ENCODE measurements around the gene PRR23E. TPM values are rescaled to one million over a fixed set of nuclear protein-coding genes. Genes with fewer than 3 reads are reported as not detected.

PRR23E gene
- polyA plus RNA-seq, 1 donor from 2014 or later = not detected

GRCh38 chr3:127173516-127174166 is 19.3 kb upstream of the PRR23E start:
- TF ChIP-seq RAD21 (conservative IDR thresholded peaks at IDR 0.05) (no peak), TAF1 (IDR thresholded peaks at IDR 0.05; ENCODE audit: low read depth) (no peak), POLR2AphosphoS5 (IDR thresholded peaks at IDR 0.05) (no peak), EZH2 (IDR thresholded peaks at IDR 0.05; ENCODE audit: borderline replicate concordance, insufficient read depth, low read length, poor library complexity, severe bottlenecking) (no peak), MXI1 (conservative IDR thresholded peaks at IDR 0.05; ENCODE audit: poor library complexity, severe bottlenecking) (no peak)
- TF ChIP-seq, protein P1, sequence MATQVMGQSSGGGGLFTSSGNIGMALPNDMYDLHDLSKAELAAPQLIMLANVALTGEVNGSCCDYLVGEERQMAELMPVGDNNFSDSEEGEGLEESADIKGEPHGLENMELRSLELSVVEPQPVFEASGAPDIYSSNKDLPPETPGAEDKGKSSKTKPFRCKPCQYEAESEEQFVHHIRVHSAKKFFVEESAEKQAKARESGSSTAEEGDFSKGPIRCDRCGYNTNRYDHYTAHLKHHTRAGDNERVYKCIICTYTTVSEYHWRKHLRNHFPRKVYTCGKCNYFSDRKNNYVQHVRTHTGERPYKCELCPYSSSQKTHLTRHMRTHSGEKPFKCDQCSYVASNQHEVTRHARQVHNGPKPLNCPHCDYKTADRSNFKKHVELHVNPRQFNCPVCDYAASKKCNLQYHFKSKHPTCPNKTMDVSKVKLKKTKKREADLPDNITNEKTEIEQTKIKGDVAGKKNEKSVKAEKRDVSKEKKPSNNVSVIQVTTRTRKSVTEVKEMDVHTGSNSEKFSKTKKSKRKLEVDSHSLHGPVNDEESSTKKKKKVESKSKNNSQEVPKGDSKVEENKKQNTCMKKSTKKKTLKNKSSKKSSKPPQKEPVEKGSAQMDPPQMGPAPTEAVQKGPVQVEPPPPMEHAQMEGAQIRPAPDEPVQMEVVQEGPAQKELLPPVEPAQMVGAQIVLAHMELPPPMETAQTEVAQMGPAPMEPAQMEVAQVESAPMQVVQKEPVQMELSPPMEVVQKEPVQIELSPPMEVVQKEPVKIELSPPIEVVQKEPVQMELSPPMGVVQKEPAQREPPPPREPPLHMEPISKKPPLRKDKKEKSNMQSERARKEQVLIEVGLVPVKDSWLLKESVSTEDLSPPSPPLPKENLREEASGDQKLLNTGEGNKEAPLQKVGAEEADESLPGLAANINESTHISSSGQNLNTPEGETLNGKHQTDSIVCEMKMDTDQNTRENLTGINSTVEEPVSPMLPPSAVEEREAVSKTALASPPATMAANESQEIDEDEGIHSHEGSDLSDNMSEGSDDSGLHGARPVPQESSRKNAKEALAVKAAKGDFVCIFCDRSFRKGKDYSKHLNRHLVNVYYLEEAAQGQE (IDR thresholded peaks at IDR 0.05; ENCODE audit: borderline replicate concordance) = no peak
- H3F3A ChIP-seq (ENCODE audit: insufficient read depth, low read length, poor library complexity, severe bottlenecking) = no peaks in the 10 kb centered on the region
- H3K79me2 ChIP-seq (replicated peaks; ENCODE audit: insufficient read depth, low read length) = no peaks in the 10 kb centered on the region
- H3K9me3 ChIP-seq (ENCODE audit: low read length) = no peaks in the 10 kb centered on the region
- H4K20me1 ChIP-seq (ENCODE audit: insufficient read depth) = no peaks in the 10 kb centered on the region
- no peak overlapping the region for H3K4me3 ChIP-seq (ENCODE audit: low read length)
- no peaks in the 10 kb centered on the region for H3K9me2 ChIP-seq (ENCODE audit: insufficient read depth, low read length)
- peak overlapping the region; percentile 50 for H3K9ac ChIP-seq (ENCODE audit: low read length)
- H3K27me3 ChIP-seq (ENCODE audit: insufficient read depth, low read depth, low read length) = no peaks in the 10 kb centered on the region
- no peak overlapping the region for H3K4me2 ChIP-seq (ENCODE audit: low read length)
- H3K27ac ChIP-seq (ENCODE audit: low read length) = peak overlapping the region; percentile 68
- H2AFZ ChIP-seq (ENCODE audit: low read depth, low read length) = no peak overlapping the region
- no peaks in the 10 kb centered on the region for H3K36me3 ChIP-seq (ENCODE audit: insufficient read depth, low read length)

- no peaks in the 10 kb centered on the region for H3K36me3 ChIP-seq (ENCODE audit: insufficient read depth, low read length)
- TF ChIP-seq EP300 (conservative IDR thresholded peaks at IDR 0.05; ENCODE audit: poor library complexity, severe bottlenecking) (no peak), SMC3 (conservative IDR thresholded peaks at IDR 0.05; ENCODE audit: poor library complexity) (no peak), POLR2AphosphoS5 (IDR thresholded peaks at IDR 0.05) (no peak), MXI1 (conservative IDR thresholded peaks at IDR 0.05; ENCODE audit: poor library complexity, severe bottlenecking) (no peak), EZH2 (IDR thresholded peaks at IDR 0.05; ENCODE audit: borderline replicate concordance, insufficient read depth, low read length, poor library complexity, severe bottlenecking) (no peak), TAF1 (IDR thresholded peaks at IDR 0.05; ENCODE audit: low read depth) (no peak), RAD21 (conservative IDR thresholded peaks at IDR 0.05) (no peak)
- TF ChIP-seq, protein P1 (IDR thresholded peaks at IDR 0.05; ENCODE audit: borderline replicate concordance) = no peak
- TF ChIP-seq, protein P2, sequence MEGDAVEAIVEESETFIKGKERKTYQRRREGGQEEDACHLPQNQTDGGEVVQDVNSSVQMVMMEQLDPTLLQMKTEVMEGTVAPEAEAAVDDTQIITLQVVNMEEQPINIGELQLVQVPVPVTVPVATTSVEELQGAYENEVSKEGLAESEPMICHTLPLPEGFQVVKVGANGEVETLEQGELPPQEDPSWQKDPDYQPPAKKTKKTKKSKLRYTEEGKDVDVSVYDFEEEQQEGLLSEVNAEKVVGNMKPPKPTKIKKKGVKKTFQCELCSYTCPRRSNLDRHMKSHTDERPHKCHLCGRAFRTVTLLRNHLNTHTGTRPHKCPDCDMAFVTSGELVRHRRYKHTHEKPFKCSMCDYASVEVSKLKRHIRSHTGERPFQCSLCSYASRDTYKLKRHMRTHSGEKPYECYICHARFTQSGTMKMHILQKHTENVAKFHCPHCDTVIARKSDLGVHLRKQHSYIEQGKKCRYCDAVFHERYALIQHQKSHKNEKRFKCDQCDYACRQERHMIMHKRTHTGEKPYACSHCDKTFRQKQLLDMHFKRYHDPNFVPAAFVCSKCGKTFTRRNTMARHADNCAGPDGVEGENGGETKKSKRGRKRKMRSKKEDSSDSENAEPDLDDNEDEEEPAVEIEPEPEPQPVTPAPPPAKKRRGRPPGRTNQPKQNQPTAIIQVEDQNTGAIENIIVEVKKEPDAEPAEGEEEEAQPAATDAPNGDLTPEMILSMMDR (IDR thresholded peaks at IDR 0.05; ENCODE audit: poor library complexity, severe bottlenecking) = no peak
- H3K9me2 ChIP-seq (ENCODE audit: insufficient read depth, low read length) = no peaks in the 10 kb centered on the region
- no peaks in the 10 kb centered on the region for H3K27me3 ChIP-seq (ENCODE audit: insufficient read depth, low read depth, low read length)
- no peak overlapping the region for H3K4me2 ChIP-seq (ENCODE audit: low read length)
- no peaks in the 10 kb centered on the region for H3F3A ChIP-seq (ENCODE audit: insufficient read depth, low read length, poor library complexity, severe bottlenecking)
- no peak overlapping the region for H2AFZ ChIP-seq (ENCODE audit: low read depth, low read length)
- no peaks in the 10 kb centered on the region for H3K79me2 ChIP-seq (replicated peaks; ENCODE audit: insufficient read depth, low read length)
- no peaks in the 10 kb centered on the region for H3K9me3 ChIP-seq (ENCODE audit: low read length)
- H4K20me1 ChIP-seq (ENCODE audit: insufficient read depth) = no peaks in the 10 kb centered on the region
- H3K27ac ChIP-seq (ENCODE audit: low read length) = no peak overlapping the region
- H3K4me3 ChIP-seq (ENCODE audit: low read length) = no peak overlapping the region
- H3K9ac ChIP-seq (ENCODE audit: low read length) = no peak overlapping the region
These were observed 18.6 kb upstream of the PRR23E start for GRCh38 chr3:127174284-127174683.
